WTC11 (cell line): ENCODE data around the gene RALBP1. TPM values are rescaled to one million over a fixed set of nuclear protein-coding genes. Genes with fewer than 3 reads are reported as not detected.

Experiments
- ATAC-seq: fragments of 200-7000 bp; cut with Tn5 transposase; 2 replicates; pipeline ENCODE4 v1.10.0; 2021; ENCODE audit warnings: mild to moderate bottlenecking, moderate library complexity
- CTCF ChIA-PET: fragments of 300-600 bp; sonication (Branson Sonifier 250); formaldehyde crosslinking; loops from one replicate; lab custom pipeline; 2021; ENCODE audit warnings: antibody characterized with exemption; lab: Charles Lee
- POLR2A ChIA-PET: fragments of 350-600 bp; sonication (Branson Sonifier 250); formaldehyde crosslinking; loops from one replicate; lab custom pipeline; 2021; ENCODE audit warnings: antibody characterized with exemption; lab: Charles Lee
- DNase-seq: peaks from one replicate; pipeline ENCODE4 v3.0.0; 2021; ENCODE audit warnings: low spot score
- H3K27ac Mint-ChIP-seq: 2 replicates; pipeline ENCODE4 v1.8.0; 2021; ENCODE audit warnings: mixed read lengths
- H3K27me3 Mint-ChIP-seq: 2 replicates; pipeline ENCODE4 v1.8.0; 2021; ENCODE audit warnings: low read depth, mild to moderate bottlenecking, moderate library complexity, mixed read lengths
- H3K36me3 Mint-ChIP-seq: 2 replicates; pipeline ENCODE4 v1.8.0; 2021; ENCODE audit warnings: mixed read lengths
- H3K4me1 Mint-ChIP-seq: 2 replicates; pipeline ENCODE4 v1.8.0; 2022; ENCODE audit warnings: mixed read lengths
- H3K4me3 Mint-ChIP-seq: 2 replicates; pipeline ENCODE4 v1.8.0; 2021; ENCODE audit warnings: mild to moderate bottlenecking, moderate library complexity, mixed read lengths
- H3K9me3 Mint-ChIP-seq: 2 replicates; pipeline ENCODE4 v1.8.0; 2021; ENCODE audit warnings: mixed read lengths
- CTCF ChIP-seq: fragments of 200-600 bp; IDR thresholded peaks from 2 replicates; pipeline ENCODE4 v1.8.0; 2022; ENCODE audit warnings: antibody characterized with exemption
- FOXJ3 ChIP-seq: sonication (generic); formaldehyde crosslinking; IDR thresholded peaks from 2 replicates; pipeline ENCODE4 v1.9.0; 2021; ENCODE audit warnings: missing genetic modification reagents, mild to moderate bottlenecking, borderline replicate concordance
- GRHL2 ChIP-seq: fragments of 250-450 bp; sonication (Bioruptor Pico); IDR thresholded peaks from 2 replicates; pipeline ENCODE4 v1.8.0; 2022; ENCODE audit warnings: mild to moderate bottlenecking, moderate library complexity; ENCODE audit not compliant: insufficient replicate concordance, severe bottlenecking
- GTF2I ChIP-seq: fragments of 250-450 bp; sonication (Bioruptor Pico); conservative IDR thresholded peaks from 2 replicates; pipeline ENCODE4 v1.4.0; 2021; ENCODE audit warnings: mild to moderate bottlenecking
- JAZF1 ChIP-seq: fragments of 250-450 bp; sonication (Bioruptor Pico); IDR thresholded peaks from 2 replicates; pipeline ENCODE4 v1.9.0; 2021; ENCODE audit warnings: moderate library complexity, mild to moderate bottlenecking, inconsistent platforms
- JUN ChIP-seq: sonication (generic); formaldehyde crosslinking; IDR thresholded peaks from 2 replicates; pipeline ENCODE4 v1.8.0; 2023; ENCODE audit warnings: mild to moderate bottlenecking, missing genetic modification reagents
- PRRX2 ChIP-seq: fragments of 250-450 bp; sonication (Bioruptor Pico); IDR thresholded peaks from 2 replicates; pipeline ENCODE4 v1.8.0; 2021; ENCODE audit warnings: mild to moderate bottlenecking
- USF1 ChIP-seq: sonication (generic); formaldehyde crosslinking; IDR thresholded peaks from 2 replicates; pipeline ENCODE4 v1.8.0; 2022; ENCODE audit warnings: mild to moderate bottlenecking, missing genetic modification reagents
- ZNF263 ChIP-seq: sonication (generic); formaldehyde crosslinking; IDR thresholded peaks from 2 replicates; pipeline ENCODE4 v1.8.1; 2022; ENCODE audit warnings: low read depth, mild to moderate bottlenecking, moderate library complexity, missing genetic modification reagents
- ZNF416 ChIP-seq: fragments of 250-450 bp; sonication (Bioruptor Pico); IDR thresholded peaks from 2 replicates; pipeline ENCODE4 v1.9.0; 2021; ENCODE audit warnings: mild to moderate bottlenecking, inconsistent platforms
- ZNF425 ChIP-seq: fragments of 250-450 bp; sonication (Bioruptor Pico); conservative IDR thresholded peaks from 2 replicates; pipeline ENCODE4 v1.9.0; 2021; ENCODE audit warnings: mild to moderate bottlenecking
- ZSCAN18 ChIP-seq: fragments of 250-450 bp; sonication (Bioruptor Pico); IDR thresholded peaks from 2 replicates; pipeline ENCODE4 v2.1.2; 2022; ENCODE audit warnings: mild to moderate bottlenecking, moderate library complexity
- total RNA-seq: library from RNA; stranded (reverse); gene quantifications from 3 replicates; pipeline ENCODE4 v1.2.3, GENCODE V29; 2021
- TF ChIP-seq, protein P1 (sequence below): fragments of 250-450 bp; sonication (Bioruptor Pico); IDR thresholded peaks from 2 replicates; pipeline ENCODE4 v1.9.0; 2021; ENCODE audit warnings: moderate library complexity, mild to moderate bottlenecking, inconsistent platforms, borderline replicate concordance
- TF ChIP-seq, protein P2 (sequence below): sonication (generic); formaldehyde crosslinking; IDR thresholded peaks from 2 replicates; pipeline ENCODE4 v1.8.0; 2022; ENCODE audit warnings: missing genetic modification reagents
- TF ChIP-seq, protein P3 (sequence below): sonication (generic); formaldehyde crosslinking; IDR thresholded peaks from 2 replicates; pipeline ENCODE4 v1.8.0; 2022; ENCODE audit warnings: mild to moderate bottlenecking, missing genetic modification reagents

Gene RALBP1
- total RNA-seq, 1 experiment from 2014 or later, result 69.3 TPM

- no peak for TF ChIP-seq JUN (CRISPR knock-in tag)
- TF ChIP-seq GTF2I, result no peak
- TF ChIP-seq GRHL2 (CRISPR knock-in tag), result no peak
- TF ChIP-seq ZNF425 (CRISPR knock-in tag), result no peak
- peak; percentile 75 for TF ChIP-seq CTCF
- DNase-seq (no peak), ATAC-seq (peak; percentile 30; the same call in 1 of the 2 replicates)
- Mint-ChIP-seq H3K4me3 (no peak overlapping the region), H3K27ac (0 out of 2 replicates have a peak overlapping the region, but pooled peaks have one; percentile 53), H3K4me1 (peaks cover 10% of the 10 kb centered on the region), H3K27me3 (no peaks in the 10 kb centered on the region), H3K9me3 (no peaks in the 10 kb centered on the region), H3K36me3 (peaks cover 18% of the 10 kb centered on the region)
- POLR2A ChIA-PET, result no interaction called here
- CTCF ChIA-PET, result interaction anchor here (0.6 to 2.9 kb wide), 19 partner anchors 9 to 716 kb away, joined by 3 to 20 read pairs (median 3); partner anchors contain the start of gene TWSG1
Measured at GRCh38 chr18:9516437-9517064, 41.2 kb downstream of the RALBP1 start.

GRCh38 chr18:9517869-9518268 lies 42.6 kb downstream of the RALBP1 start:
- ChIA-PET CTCF (interaction anchor here (1.0 to 2.9 kb wide), 2 partner anchors 144 to 152 kb away, joined by 3 to 20 read pairs; no protein-coding TSS in a partner anchor), POLR2A (no interaction called here)
- Mint-ChIP-seq H3K4me3 (no peak overlapping the region), H3K27ac (no peak overlapping the region), H3K9me3 (no peaks in the 10 kb centered on the region), H3K4me1 (peaks cover 1% of the 10 kb centered on the region), H3K36me3 (peaks cover 31% of the 10 kb centered on the region), H3K27me3 (no peaks in the 10 kb centered on the region)
- ATAC-seq (no peak), DNase-seq (no peak)
- no peak for TF ChIP-seq ZNF416 (CRISPR knock-in tag)
- TF ChIP-seq ZNF263, result no peak
- TF ChIP-seq, protein P1, sequence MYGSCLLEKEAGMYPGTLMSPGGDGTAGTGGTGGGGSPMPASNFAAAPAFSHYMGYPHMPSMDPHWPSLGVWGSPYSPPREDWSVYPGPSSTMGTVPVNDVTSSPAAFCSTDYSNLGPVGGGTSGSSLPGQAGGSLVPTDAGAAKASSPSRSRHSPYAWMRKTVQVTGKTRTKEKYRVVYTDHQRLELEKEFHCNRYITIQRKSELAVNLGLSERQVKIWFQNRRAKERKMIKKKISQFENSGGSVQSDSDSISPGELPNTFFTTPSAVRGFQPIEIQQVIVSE, result no peak

DNA sequence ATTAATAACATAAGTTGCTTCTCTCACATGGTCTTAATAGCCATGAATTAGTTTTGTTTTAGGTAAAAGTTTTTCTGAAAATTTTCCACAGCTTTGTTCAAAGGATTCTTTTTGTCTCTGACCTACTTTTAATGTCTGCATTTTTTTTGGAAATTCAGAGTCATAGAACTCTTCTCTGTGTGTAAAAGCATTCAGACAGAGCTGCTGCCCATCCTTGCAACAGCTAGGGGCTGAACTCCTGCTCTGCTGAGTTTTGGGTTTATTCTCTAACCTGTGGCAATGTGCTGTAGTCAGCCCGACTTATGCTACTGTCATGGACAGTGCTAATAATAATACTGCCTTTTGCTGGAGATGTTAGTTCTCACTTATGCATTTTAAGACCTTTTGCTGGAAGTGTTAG lies 44.1 kb downstream of the RALBP1 start:
- no peaks in the 10 kb centered on the region for H3K4me1 Mint-ChIP-seq
- POLR2A ChIA-PET, result no interaction called here
- H3K9me3 Mint-ChIP-seq, result no peaks in the 10 kb centered on the region
- H3K27ac Mint-ChIP-seq, result no peak overlapping the region
- no peak for DNase-seq
- H3K4me3 Mint-ChIP-seq, result no peak overlapping the region
- peaks cover 25% of the 10 kb centered on the region for H3K36me3 Mint-ChIP-seq
- no peaks in the 10 kb centered on the region for H3K27me3 Mint-ChIP-seq
- no peak for ATAC-seq
- TF ChIP-seq, protein P2, sequence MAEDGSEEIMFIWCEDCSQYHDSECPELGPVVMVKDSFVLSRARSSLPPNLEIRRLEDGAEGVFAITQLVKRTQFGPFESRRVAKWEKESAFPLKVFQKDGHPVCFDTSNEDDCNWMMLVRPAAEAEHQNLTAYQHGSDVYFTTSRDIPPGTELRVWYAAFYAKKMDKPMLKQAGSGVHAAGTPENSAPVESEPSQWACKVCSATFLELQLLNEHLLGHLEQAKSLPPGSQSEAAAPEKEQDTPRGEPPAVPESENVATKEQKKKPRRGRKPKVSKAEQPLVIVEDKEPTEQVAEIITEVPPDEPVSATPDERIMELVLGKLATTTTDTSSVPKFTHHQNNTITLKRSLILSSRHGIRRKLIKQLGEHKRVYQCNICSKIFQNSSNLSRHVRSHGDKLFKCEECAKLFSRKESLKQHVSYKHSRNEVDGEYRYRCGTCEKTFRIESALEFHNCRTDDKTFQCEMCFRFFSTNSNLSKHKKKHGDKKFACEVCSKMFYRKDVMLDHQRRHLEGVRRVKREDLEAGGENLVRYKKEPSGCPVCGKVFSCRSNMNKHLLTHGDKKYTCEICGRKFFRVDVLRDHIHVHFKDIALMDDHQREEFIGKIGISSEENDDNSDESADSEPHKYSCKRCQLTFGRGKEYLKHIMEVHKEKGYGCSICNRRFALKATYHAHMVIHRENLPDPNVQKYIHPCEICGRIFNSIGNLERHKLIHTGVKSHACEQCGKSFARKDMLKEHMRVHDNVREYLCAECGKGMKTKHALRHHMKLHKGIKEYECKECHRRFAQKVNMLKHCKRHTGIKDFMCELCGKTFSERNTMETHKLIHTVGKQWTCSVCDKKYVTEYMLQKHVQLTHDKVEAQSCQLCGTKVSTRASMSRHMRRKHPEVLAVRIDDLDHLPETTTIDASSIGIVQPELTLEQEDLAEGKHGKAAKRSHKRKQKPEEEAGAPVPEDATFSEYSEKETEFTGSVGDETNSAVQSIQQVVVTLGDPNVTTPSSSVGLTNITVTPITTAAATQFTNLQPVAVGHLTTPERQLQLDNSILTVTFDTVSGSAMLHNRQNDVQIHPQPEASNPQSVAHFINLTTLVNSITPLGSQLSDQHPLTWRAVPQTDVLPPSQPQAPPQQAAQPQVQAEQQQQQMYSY (CRISPR knock-in tag), result no peak
- TF ChIP-seq, protein P3, sequence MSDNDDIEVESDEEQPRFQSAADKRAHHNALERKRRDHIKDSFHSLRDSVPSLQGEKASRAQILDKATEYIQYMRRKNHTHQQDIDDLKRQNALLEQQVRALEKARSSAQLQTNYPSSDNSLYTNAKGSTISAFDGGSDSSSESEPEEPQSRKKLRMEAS (CRISPR knock-in tag), result no peak
- TF ChIP-seq PRRX2 (CRISPR knock-in tag) (no peak), USF1 (CRISPR knock-in tag) (no peak), FOXJ3 (CRISPR knock-in tag) (no peak), ZSCAN18 (CRISPR knock-in tag) (no peak), JAZF1 (CRISPR knock-in tag) (no peak)
- CTCF ChIA-PET, result no interaction called here
